GM13977 (cell line): ENCODE measurements around the gene TUT1.
"Not testable (repeated sequence)": the region's sequence is repeated elsewhere in the genome, so short reads cannot be mapped to it uniquely, and the experiment has no call there.

Source experiments
- DNase-seq: peaks from one replicate; pipeline ENCODE4 v3.0.0; 2012; ENCODE audit warnings: low spot score
- CTCF ChIP-seq: IDR thresholded peaks from 2 replicates; pipeline ENCODE4 v1.5.1; 2012; ENCODE audit warnings: mild to moderate bottlenecking, control low read depth; ENCODE audit not compliant: insufficient read depth; ENCODE audit errors: extremely low read depth, missing control alignments
- in situ Hi-C: fragments of 300-500 bp; cut with MboI; formaldehyde crosslinking; loops from one replicate; pipeline ENCODE4 v1.12.0; 2022; ENCODE audit warnings: low sequenced_read_pairs, low pct_unique_long_range_greater_than_20kb, mixed read lengths, inconsistent platforms; ENCODE audit not compliant: unreplicated experiment

Gene TUT1

GRCh38 chr11:62553080-62553838, 38.1 kb downstream of the TUT1 start:
- no peak for DNase-seq
- TF ChIP-seq CTCF: no peak
- in situ Hi-C loops: no loop called here

- in situ Hi-C loops: no loop called here
- no peak for TF ChIP-seq CTCF
- no peak for DNase-seq
These were observed 38.7 kb downstream of the TUT1 start for GRCh38 chr11:62552485-62553079.

GRCh38 chr11:62550478-62550877, 40.8 kb downstream of the TUT1 start:
- in situ Hi-C loops, DNase-seq: not testable (repeated sequence)

- DNase-seq: peak; percentile 12
- TF ChIP-seq CTCF: no peak
- in situ Hi-C loops: no loop called here
These were observed 42.6 kb downstream of the TUT1 start for GRCh38 chr11:62548545-62549335.

GRCh38 chr11:62547691-62548281, 43.5 kb downstream of the TUT1 start:
- in situ Hi-C loops: no loop called here

GRCh38 chr11:62546929-62547625, 44.2 kb downstream of the TUT1 start:
- in situ Hi-C loops: no loop called here
- DNase-seq: no peak
- TF ChIP-seq CTCF: no peak

More at GRCh38 chr11:62547691-62548281, 43.5 kb downstream of the TUT1 start:
- DNase-seq: no peak
- no peak for TF ChIP-seq CTCF
